Measurements from ENCODE around the gene NRGN.
A peak's percentile ranks its signal among the peaks of the same experiment; 100 is the strongest.

Gene NRGN

DNA sequence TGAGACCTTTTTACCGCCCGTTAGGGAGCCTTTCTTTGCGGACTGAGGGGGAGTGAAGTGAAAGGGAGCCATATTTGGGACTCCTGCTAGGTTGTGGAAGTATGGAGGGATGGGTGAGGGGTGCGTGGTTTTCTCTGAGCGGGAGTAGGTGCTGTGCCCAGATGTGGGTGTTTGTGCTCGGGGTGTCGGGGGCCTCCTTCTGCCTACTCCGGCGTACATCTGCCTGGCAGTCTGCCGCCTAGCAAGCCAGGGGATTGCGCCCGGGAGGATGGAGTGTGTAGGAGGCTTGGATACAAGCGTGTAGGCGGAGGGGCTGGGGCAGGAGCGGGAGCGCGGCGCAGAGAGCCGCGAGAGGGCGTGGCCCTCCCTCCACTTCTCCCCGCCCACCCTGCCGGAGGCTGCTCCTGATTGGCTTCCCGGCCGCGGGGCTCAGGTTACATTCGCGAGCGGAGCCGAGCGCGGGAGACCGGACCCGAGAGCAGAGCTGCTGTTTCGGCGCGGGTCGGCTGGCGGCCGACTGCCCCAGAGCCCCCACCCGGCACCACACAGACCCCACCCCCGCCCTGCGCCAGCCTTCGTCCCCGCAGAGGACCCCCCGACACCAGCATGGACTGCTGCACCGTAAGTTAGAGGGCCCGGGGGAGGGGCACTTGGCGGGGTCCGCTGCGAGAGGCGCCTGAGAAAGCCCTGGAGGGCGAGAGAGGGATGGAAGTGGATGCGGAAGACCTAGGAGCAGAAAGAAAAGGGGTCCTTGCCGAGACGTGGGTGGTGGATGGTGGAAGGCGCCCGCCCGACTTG lies at the start of gene NRGN:
Gene NRGN, plus strand, starts transcription at position 464 of the 798 bp plus-strand sequence. Its CDS starts 143 bp downstream, at position 607.
- DNase-seq, result peak; percentile 85

- DNase-seq, result no peak
These were observed 46.6 kb upstream of the NRGN start for GRCh38 chr11:124693142-124693541.

GRCh38 chr11:124699547-124699946 lies 40.2 kb upstream of the NRGN start:
- no peak for DNase-seq

- DNase-seq, result no peak
These were observed 39.7 kb upstream of the NRGN start for GRCh38 chr11:124700028-124700427.

DNA sequence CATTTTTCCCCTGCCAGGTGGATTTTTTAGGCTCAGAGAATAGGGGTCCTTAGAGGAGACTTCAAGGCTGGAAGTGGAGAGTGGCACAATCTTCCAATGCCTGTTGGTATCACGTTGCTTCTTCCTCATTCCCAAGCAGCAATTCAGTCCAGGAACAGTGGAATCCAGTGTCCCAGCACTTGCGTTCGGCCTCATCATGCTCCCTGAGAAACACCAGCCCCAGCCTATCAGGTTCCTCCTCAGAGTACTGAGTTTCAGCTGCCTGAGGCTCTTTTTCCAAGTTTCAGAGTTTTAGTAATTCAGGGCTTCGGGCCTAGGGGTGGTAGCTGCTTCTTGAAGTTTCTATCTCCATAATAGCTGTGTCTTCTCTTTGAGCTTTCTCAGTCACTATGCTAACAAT lies 31.9 kb upstream of the NRGN start:
- no peak for DNase-seq

DNA sequence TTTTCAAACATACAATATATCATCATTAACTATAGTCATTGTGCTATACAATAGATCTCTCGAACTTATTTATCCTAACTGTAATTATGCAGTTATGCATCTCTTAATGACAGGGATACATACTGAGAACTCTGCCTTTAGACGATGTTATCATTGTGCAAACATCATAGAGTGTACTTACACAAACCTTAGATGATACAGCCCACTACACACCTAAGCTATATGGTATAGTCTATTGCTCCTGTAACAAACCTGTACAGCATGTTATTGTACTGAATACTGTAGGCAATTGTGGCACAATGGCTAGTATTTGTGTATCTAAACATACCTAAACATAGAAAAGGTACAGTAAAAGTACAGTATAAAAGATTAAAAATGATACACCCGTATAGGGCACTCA lies 27.4 kb upstream of the NRGN start:
- DNase-seq, result no peak

- no peak for DNase-seq
These were observed 23.2 kb upstream of the NRGN start for GRCh38 chr11:124716591-124716990.

- DNase-seq, result no peak
These were observed 22.3 kb upstream of the NRGN start for GRCh38 chr11:124717421-124717785.

GRCh38 chr11:124717786-124718651 lies 21.7 kb upstream of the NRGN start:
- DNase-seq, result peak; percentile 37

- DNase-seq, result no peak
These were observed 20.9 kb upstream of the NRGN start for GRCh38 chr11:124718801-124719200.

DNA sequence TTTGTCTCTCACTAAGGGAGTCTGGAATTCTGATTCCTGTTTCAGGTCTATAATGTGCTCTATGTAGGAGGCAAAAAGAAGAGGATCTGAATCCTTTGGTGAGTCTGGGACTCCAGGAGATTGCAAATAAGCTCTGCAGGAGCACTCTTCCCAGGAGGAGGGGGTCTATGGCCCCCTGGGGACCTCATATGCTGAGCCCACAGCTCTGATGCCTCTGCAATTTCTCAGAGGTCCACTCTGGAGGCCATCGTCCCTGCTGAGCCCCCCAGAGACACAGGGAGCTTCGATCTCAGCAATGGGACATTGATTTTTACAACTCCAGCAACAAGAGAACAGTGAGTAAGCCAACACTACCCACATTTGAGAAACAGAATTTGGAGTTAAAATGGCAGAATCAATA lies 20.2 kb upstream of the NRGN start:
- DNase-seq, result no peak

GRCh38 chr11:124722176-124722575 lies 17.6 kb upstream of the NRGN start:
- DNase-seq, result no peak

GRCh38 chr11:124724979-124725718 lies 14.6 kb upstream of the NRGN start:
- no peak for DNase-seq

GRCh38 chr11:124725719-124726105 lies 14.0 kb upstream of the NRGN start:
- DNase-seq, result no peak

- DNase-seq, result no peak
These were observed 12.3 kb upstream of the NRGN start for GRCh38 chr11:124727474-124727873.

DNA sequence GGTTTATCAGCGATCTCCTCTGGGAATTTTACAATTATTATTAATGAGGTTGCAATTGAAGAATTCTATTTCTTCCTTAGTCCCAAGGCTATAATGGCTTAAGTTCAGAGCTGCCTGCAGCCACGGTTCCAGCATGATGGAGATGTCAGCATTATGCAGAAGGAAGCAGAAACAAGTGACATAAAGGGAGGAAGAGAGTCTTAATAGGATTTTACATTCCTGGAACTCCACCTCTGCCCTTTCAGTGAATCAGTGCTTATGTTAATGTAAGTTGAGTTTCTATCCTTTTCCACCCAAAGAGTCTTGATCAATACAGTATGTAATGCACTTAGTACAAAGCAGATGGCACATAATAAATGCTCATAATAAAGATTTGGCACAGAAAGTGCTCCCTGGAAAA lies 11.6 kb upstream of the NRGN start:
- DNase-seq, result no peak

DNA sequence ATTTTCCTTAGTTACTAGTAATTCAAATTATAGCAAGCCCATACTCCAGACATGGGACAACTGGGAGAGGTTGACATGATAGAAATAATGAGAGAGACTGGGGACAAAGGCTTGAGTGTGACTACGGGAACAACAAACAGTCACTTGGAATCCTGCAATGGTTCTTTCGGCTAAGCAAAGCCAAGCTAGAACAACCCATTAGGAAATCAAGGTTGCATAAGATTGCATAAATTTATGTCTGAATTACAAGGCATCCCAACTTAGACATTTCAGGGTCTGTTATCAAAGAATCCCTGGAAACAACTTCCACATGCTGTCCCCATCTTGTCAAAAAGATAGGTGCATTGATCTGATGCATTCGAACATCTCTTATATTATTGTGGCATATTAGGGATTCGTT lies 10.2 kb upstream of the NRGN start:
- DNase-seq, result no peak

DNA sequence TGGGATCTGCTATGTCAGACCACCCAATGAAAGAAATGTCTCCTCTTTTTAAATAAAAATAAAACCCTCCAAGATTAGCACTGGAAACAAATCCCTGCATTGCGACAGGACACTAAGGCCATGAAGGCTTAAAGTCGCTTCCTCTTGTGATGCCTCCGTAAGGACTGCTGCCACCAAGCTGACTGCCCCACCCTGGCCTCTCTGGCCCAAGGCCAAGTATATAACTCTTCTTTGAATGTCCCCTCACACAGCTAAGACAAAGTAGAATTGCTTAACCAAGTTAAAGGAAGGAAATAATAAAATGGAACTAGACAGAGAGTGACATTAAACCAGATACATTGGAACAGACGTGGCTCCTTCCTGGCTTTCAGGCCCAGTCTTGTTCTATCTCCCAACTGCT lies 7.5 kb upstream of the NRGN start:
- DNase-seq, result no peak

DNA sequence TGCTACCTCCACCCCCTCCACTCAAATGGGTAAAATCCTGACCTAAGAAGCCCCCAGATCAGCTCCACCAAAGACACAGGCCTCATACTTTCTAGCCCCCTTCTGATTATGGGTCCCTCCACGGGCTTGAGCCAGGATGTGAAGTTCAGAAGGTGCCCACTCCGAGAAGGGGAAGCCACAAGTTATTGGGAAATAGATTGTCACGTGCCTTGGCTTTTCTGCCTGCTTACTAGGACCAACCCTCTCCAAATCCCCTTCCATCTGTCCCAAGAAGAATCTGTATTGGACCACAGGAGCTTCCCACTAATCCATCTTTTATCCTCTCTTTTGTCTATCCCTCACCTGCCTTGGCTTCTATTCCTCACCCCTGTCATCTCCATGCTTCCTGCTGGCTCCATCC lies 3.0 kb upstream of the NRGN start:
- no peak for DNase-seq

GRCh38 chr11:124737638-124738305 lies 2.0 kb upstream of the NRGN start:
- DNase-seq, result no peak

GRCh38 chr11:124738713-124739478 lies 846 bp upstream of the NRGN start:
- no peak for DNase-seq

DNA sequence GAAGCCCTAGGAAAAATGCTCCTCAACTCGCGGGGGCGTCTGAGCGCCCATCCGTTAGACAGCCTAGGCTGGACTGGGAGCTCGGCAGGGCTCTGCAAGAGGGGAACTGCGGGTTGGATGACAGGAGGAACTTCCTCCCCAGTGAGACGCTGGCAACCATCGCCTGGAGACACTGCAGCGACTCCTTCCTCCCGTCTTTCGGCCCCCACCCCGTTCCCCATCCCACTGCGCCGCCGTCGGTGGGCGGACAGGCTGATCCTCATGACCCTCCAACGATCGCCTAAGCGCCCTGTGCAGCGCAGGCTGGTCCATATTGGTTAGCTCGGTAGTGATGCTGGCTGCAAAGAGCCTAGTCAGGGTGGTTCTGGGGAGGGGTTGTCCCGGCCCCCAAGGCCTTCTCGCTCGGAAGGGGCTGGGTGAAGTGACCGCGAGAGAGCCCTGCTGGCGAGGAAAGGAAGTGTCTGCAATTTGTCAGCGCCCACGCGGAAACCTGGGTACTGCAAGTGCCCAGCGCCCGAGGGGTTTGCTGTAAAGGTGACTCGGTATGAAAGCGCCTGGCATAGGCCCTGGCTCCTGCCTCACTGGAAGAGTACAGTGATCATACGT lies 638 bp downstream of the NRGN start:
- peak; percentile 64 for DNase-seq
